HepG2 (cell line): Measurements from ENCODE around the gene CALML4.

Source experiments
- CTCF ChIP-seq: sonication (generic); formaldehyde crosslinking; IDR thresholded peaks from 2 replicates; pipeline ENCODE4 v1.5.0; 2020; ENCODE audit warnings: mild to moderate bottlenecking, missing genetic modification reagents, moderate library complexity
- GTF2F1 ChIP-seq: fragments of 150-350 bp; IDR thresholded peaks from 2 replicates; pipeline ENCODE4 v1.6.1; 2014; ENCODE audit warnings: low read length
- HMGXB4 ChIP-seq, 2 experiments: sonication (generic) in 1 of 2; formaldehyde crosslinking in 1 of 2; IDR thresholded peaks; 2 replicates each; pipeline versions ENCODE4 v1.4.0 to v1.6.1; 2018 to 2020; ENCODE audit warnings: missing genetic modification reagents in 2 of 2, borderline replicate concordance in 1 of 2, low read depth in 1 of 2, mild to moderate bottlenecking in 1 of 2, missing biosample characterization in 1 of 2
- MXI1 ChIP-seq: IDR thresholded peaks from 3 replicates; pipeline ENCODE4 v1.6.1; 2012; ENCODE audit warnings: low read depth, low read length, inconsistent platforms, borderline replicate concordance
- POLR2AphosphoS5 ChIP-seq: IDR thresholded peaks from 2 replicates; pipeline ENCODE4 v1.6.1; 2012; ENCODE audit warnings: low read depth, low read length
- SALL2 ChIP-seq: sonication (generic); formaldehyde crosslinking; IDR thresholded peaks from 2 replicates; pipeline ENCODE4 v1.8.1; 2023; ENCODE audit warnings: mild to moderate bottlenecking, missing genetic modification reagents, inconsistent platforms
- SMC3 ChIP-seq: IDR thresholded peaks from 2 replicates; pipeline ENCODE4 v1.6.1; 2011; ENCODE audit warnings: low read length, improper control_type of control experiment
- SUZ12 ChIP-seq: fragments of 150-350 bp; IDR thresholded peaks from 2 replicates; pipeline ENCODE4 v1.6.1; 2014; ENCODE audit warnings: low read depth, low read length
- ZFYVE20 ChIP-seq: sonication (generic); formaldehyde crosslinking; IDR thresholded peaks from 2 replicates; pipeline ENCODE4 v1.8.0; 2023; ENCODE audit warnings: low read depth, mild to moderate bottlenecking, moderate library complexity, missing genetic modification reagents, borderline replicate concordance
- ZNF557 ChIP-seq: sonication (generic); formaldehyde crosslinking; IDR thresholded peaks from 2 replicates; pipeline ENCODE4 v1.4.0; 2020; ENCODE audit warnings: missing genetic modification reagents
- ZNF713 ChIP-seq: sonication (generic); formaldehyde crosslinking; IDR thresholded peaks from 2 replicates; pipeline ENCODE4 v1.4.0; 2020; ENCODE audit warnings: mild to moderate bottlenecking, missing genetic modification reagents
- TF ChIP-seq, protein P1 (sequence below): sonication (generic); formaldehyde crosslinking; conservative IDR thresholded peaks from 2 replicates; pipeline ENCODE4 v1.8.0; 2022; ENCODE audit warnings: low read depth, missing genetic modification reagents

GRCh38 chr15:68157074-68157473 lies 48.1 kb downstream of the CALML4 start:
- no peak for TF ChIP-seq SUZ12
- TF ChIP-seq MXI1 = no peak
- TF ChIP-seq GTF2F1 = no peak
- no peak for TF ChIP-seq ZNF713 (CRISPR knock-in tag)
- TF ChIP-seq SALL2 (CRISPR knock-in tag) = no peak
- no peak for TF ChIP-seq HMGXB4 (CRISPR knock-in tag; IDR thresholded peaks at IDR 0.05; ENCODE audit: borderline replicate concordance in 1 of 2, low read depth in 1 of 2)
- TF ChIP-seq CTCF (CRISPR knock-in tag) = no peak
- TF ChIP-seq, protein P1, sequence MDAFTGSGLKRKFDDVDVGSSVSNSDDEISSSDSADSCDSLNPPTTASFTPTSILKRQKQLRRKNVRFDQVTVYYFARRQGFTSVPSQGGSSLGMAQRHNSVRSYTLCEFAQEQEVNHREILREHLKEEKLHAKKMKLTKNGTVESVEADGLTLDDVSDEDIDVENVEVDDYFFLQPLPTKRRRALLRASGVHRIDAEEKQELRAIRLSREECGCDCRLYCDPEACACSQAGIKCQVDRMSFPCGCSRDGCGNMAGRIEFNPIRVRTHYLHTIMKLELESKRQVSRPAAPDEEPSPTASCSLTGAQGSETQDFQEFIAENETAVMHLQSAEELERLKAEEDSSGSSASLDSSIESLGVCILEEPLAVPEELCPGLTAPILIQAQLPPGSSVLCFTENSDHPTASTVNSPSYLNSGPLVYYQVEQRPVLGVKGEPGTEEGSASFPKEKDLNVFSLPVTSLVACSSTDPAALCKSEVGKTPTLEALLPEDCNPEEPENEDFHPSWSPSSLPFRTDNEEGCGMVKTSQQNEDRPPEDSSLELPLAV (CRISPR knock-in tag) = no peak
- TF ChIP-seq SMC3 = no peak
- no peak for TF ChIP-seq POLR2AphosphoS5
- TF ChIP-seq ZNF557 (CRISPR knock-in tag) = no peak
- no peak for TF ChIP-seq ZFYVE20 (CRISPR knock-in tag)
